Measurements from ENCODE around the gene LYPD5. TPM values are rescaled to one million over a fixed set of nuclear protein-coding genes. Genes with fewer than 3 reads are reported as not detected.

Gene LYPD5
- total RNA-seq (10 to 100 TPM in 2 of 7 donors, 1 to 10 TPM in 5; 4.2 to 48.1 (median 7.4) TPM), polyA plus RNA-seq (1 to 10 TPM; 2.1 to 6.6 (median 2.2) TPM)
- long read RNA-seq, donor 1: 0 reads
- long read RNA-seq, donor 2: 0 reads

GRCh38 chr19:43802216-43802951 is at the start of gene LYPD5:
TSS of gene LYPD5 (minus strand) at chr19:43802447. CDS start at chr19:43802380, 67 bp downstream.
- H3K27me3 ChIP-seq (replicated peaks in 1 of 7): peaks cover 0 to 20% (median 0%) of the 10 kb centered on the region in 7 donors
- H3K4me3 ChIP-seq: no peak within 1 kb of the TSS
- peaks cover 0 to 5% (median 0%) of the 10 kb centered on the region in 6 donors for H3K36me3 ChIP-seq
- DNase-seq: no peak
- WGBS, 5 donors: 62 to 77% (median 68%) methylated on average over 9 to 12 of the region's 12 CpGs
- no peaks in the 10 kb centered on the region for H3K9me3 ChIP-seq
- TF ChIP-seq POLR2AphosphoS5 (IDR thresholded peaks at IDR 0.05) (no peak), POLR2A (IDR thresholded peaks at IDR 0.05) (no peak), CTCF (IDR thresholded peaks at IDR 0.05 in 8 of 11, conservative IDR thresholded peaks at IDR 0.05 in 3 of 11) (no peak)
- intact Hi-C loops (cut with DNase I; ENCODE audit: low total_unique reads): no loop called here
- peaks cover 0 to 22% (median 9%) of the 10 kb centered on the region in 6 donors for H3K4me1 ChIP-seq
- H3K27ac ChIP-seq: no peak within 1 kb of the TSS

- no peak for TF ChIP-seq CTCF (IDR thresholded peaks at IDR 0.05 in 8 of 11, conservative IDR thresholded peaks at IDR 0.05 in 3 of 11)
- H3K27me3 ChIP-seq (replicated peaks in 1 of 7): no peaks in the 10 kb centered on the region
- H3K4me3 ChIP-seq: no peak overlapping the region
- intact Hi-C loops (cut with DNase I; ENCODE audit: low total_unique reads): no loop called here
- no peaks in the 10 kb centered on the region for H3K4me1 ChIP-seq
- DNase-seq: no peak
- H3K27ac ChIP-seq: no peak overlapping the region
- peaks cover 71 to 100% (median 100%) of the 10 kb centered on the region in 8 donors for H3K9me3 ChIP-seq
- peaks cover 15 to 88% (median 53%) of the 10 kb centered on the region in 6 donors for H3K36me3 ChIP-seq
These were observed 46.6 kb upstream of the LYPD5 start for GRCh38 chr19:43848821-43849220.

GRCh38 chr19:43847884-43848283 is 45.6 kb upstream of the LYPD5 start:
- Histone ChIP-seq H3K9me3 (peaks cover 75 to 100% (median 100%) of the 10 kb centered on the region in 8 donors), H3K27ac (no peak overlapping the region), H3K27me3 (replicated peaks in 1 of 7) (no peaks in the 10 kb centered on the region), H3K4me3 (no peak overlapping the region), H3K36me3 (peaks cover 22 to 95% (median 62%) of the 10 kb centered on the region in 6 donors), H3K4me1 (no peaks in the 10 kb centered on the region)
- TF ChIP-seq POLR2A (IDR thresholded peaks at IDR 0.05): no peak
- TF ChIP-seq POLR2AphosphoS5 (IDR thresholded peaks at IDR 0.05): no peak
- TF ChIP-seq CTCF (IDR thresholded peaks at IDR 0.05 in 8 of 11, conservative IDR thresholded peaks at IDR 0.05 in 3 of 11): no peak
- 80 to 94% (median 92%) methylated on average over 4 of the region's 4 CpGs for WGBS, 5 donors
- intact Hi-C loops (cut with DNase I; ENCODE audit: low total_unique reads): no loop called here
- DNase-seq: no peak

- Histone ChIP-seq H3K4me3 (no peak overlapping the region), H3K4me1 (no peaks in the 10 kb centered on the region), H3K27me3 (replicated peaks in 1 of 7) (no peaks in the 10 kb centered on the region), H3K9me3 (peaks cover 75 to 100% (median 100%) of the 10 kb centered on the region in 8 donors), H3K27ac (no peak overlapping the region), H3K36me3 (peaks cover 28 to 96% (median 69%) of the 10 kb centered on the region in 6 donors)
- WGBS, 5 donors: 84 to 98% (median 91%) methylated on average over 1 of the region's 1 CpG
- intact Hi-C loops (cut with DNase I; ENCODE audit: low total_unique reads): no loop called here
- DNase-seq: no peak
- TF ChIP-seq POLR2AphosphoS5 (IDR thresholded peaks at IDR 0.05) (no peak), CTCF (IDR thresholded peaks at IDR 0.05 in 8 of 11, conservative IDR thresholded peaks at IDR 0.05 in 3 of 11) (no peak), POLR2A (IDR thresholded peaks at IDR 0.05) (no peak)
These were observed 45.0 kb upstream of the LYPD5 start for GRCh38 chr19:43847246-43847645.

All from spleen (tissue), 13 donors.